ENCODE results near the gene ARHGAP45.

Gene ARHGAP45

DNA sequence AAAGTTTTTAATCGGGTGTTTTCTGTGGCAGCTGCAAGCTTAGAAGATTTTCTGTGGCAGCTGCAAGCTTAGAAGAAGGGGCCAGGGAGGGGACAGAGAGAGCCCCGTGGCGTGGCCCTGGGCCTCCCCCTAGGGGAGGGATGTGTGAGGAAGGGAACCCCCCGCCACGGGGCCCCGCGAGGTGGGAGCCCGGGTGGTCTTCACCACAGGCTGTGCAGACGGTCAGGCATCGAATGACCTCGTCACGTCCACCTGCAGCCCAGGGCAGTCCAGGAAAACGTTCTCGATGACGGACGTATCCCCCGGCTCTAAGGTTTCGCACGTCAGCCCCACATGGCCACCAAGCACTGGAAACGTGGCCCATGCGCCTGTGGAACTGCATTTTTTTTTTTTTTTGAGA is 19.6 kb downstream of the ARHGAP45 start:
- no peak for DNase-seq (ENCODE audit: low spot score)

DNA sequence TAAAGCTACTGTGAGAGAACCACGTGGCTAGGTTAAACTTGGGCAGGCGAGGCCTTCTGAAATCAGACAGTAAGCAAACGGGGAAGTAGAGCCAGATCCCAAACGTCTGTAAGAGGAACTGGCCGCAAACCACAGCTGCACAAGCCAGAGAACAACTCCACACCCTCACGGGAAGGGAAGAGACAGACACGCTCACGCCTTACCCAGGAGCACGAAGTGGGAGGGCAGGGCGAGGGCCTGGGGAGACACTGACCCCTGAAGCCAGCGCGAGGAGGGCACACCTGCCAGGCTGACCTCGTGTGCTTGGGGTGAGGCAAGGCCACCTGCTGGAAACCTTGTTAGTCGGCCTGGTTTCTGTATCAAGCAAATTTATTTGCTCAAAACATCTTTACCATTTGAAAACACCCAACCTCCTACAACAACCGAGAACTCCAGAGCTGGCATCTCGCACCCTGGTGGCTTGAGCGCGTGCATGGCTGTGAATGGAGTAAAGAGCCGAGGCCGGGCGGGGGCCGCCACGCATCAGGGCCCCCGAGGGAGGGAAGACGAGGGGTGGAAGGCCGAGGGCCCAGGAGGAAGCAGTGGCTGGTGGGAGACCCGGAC is 20.9 kb downstream of the ARHGAP45 start:
- DNase-seq (ENCODE audit: low spot score), result no peak

DNA sequence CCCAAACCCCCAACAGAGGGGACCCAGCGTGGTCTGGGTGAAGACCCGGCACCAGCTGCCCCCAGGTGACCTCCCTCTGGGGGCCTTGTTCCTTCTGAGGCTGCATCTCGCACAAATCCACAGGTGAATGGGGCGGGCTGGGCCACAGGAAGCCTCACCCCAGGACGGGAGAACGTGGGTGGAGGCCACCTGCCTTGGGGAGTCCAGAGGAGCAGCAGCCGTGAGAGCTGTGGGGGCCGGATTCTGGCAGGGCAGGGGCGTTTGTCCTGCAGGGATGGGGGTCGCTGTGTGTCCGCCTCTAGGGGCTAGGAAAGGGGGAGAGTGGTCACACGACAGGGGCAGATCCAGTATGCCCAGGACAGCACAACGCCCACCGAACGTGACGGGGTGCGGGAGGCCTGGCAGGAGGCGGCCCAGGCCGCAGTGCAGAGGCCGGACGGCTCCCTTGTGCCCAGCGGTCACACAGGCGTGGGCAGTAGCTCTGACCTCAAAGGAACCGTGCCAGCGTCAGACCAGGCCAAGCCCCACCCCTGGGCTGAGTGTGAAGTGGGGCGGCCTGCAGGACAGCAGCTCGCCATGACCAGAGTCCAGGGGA is 21.5 kb downstream of the ARHGAP45 start:
- DNase-seq (ENCODE audit: low spot score), result no peak

DNA sequence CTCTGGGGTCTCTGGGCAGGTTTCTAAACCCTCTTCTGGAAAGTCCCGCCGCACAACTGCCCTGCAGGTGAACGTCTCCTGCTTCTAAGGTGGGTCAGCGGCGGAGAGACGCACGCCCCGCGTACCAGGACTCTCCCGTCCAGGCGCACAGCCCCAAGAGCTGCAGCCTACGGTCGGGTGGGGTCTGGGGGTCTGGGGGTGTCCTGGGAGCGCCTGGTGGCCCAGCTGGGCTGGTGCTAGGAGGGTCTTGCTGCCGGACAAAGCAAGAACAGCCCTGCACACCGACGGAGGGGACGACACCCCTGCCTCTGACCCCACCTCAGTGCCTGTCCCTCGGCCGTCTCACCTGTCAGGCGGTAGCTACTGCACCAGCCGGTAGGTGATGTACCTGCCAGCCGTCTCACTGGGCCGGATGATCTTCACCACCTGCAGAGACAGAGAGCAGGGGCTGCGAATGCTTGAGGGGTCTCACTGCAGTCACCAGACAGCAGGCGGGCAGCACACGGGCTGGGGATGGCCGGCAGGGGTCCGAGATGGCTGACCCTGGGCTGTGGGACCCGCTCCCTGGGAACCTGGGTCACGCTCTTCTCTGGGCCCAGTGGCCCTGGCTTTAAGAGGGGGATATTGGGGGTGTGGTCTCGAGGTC is 22.3 kb downstream of the ARHGAP45 start:
- DNase-seq (ENCODE audit: low spot score), result no peak

DNA sequence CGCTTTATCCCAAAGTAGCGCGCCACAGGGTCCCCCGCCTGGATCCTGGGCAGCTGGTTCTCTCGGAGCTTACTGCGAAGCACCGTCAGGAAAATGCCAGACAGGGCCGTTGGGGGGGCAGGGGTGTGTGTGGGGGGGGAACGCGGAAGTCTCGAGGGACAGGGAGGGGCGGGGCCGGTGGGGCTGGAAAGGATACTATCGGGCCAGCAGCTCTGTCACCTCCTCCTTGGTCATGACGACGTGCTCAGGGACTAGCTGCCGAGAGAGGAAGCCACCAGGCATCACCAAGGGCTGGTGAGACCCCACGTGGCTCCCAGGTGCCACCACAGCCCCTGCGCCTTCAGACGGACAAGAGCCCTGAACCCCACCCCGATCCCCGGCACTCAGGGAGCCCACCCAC is 22.9 kb downstream of the ARHGAP45 start:
- no peak for DNase-seq (ENCODE audit: low spot score)

DNA sequence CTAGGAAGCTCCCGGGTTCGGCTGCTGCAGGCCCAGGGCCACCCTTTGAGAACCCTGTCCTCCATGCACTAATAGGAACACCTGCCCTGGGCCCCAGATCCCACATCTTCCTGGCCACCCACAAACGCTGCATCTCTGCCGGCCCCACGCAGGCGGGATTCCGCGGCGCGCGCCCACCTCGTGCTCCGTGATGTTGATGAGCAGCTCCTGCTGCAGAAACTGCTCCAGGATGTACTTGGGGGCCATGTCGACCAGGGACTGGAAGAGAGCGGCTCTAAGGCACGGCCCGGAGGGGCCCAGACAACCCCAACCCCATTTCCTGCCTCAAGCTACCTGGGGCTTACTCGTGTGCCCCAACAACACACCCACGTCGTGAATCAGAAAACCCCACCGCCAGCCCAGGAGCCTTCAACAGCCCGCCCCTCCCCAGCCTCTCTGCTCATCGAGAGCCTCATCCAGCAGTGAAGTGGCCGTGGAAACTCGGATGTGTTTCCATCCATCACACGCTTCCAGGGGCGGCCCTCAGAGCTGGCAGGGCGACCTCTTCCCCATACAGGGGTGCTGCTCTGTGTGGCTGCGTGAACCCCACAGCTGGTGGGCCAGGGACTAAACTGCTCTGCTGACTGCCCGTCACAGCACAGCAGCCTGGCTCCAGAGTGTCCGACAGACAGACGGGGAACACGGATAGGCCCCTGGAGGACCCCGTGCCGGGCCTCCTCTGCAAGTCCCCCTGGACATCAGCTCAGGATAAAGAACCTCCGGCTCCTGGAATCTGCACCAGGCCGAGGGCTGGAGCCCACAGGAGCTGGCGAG is 24.0 kb downstream of the ARHGAP45 start:
- DNase-seq (ENCODE audit: low spot score), result no peak

DNA sequence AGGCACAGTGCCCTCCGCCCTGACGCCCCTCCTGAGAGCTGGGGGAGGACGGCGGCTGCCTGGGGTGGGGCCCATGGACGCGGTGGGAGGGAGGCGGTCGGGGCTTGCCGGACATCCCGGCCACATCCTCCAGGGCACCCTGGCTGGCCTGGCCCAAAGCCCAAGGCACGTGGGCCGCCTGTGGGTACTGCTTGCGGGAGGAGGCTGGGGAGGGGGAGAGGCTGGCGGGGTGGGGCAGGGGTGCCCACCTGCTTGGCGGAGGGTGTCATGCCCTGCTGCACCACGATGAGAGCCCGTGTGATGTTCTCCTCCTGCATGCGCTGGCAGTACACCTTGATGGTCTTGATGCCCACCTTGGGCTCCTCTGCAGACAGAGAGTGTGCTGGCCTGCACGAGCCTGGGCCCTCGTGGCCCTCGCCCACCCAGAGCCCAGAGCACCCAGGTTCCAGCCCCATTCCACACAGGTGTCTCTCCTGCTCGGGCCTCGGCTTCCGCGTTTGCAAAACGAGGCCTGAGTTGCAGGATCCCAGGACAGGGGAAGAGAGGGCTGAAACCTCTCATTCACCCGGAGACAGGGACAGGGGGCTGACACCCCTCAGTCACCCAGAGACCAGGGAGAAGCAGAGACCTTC is 24.7 kb downstream of the ARHGAP45 start:
- DNase-seq (ENCODE audit: low spot score), result no peak

DNA sequence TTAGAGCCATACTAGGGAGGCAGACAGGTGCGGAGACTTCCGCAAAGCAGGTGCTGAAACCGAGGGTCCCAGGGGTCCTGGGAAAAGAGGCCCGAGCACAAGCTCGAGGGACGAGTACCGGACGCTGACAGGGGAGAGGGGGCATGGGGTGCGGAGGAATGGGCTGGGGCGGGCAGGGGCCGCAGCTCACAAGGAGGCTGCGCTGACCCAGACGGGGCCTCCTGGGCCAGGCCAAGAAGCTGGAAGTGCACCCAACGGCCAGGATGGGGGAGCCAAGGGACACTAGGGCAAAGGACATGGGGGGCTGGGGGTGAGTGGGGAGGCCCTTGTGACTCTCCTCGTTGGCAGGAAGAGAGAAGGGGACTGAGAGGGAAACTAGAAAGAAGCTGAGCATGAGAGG is 26.4 kb downstream of the ARHGAP45 start:
- DNase-seq (ENCODE audit: low spot score), result no peak

DNA sequence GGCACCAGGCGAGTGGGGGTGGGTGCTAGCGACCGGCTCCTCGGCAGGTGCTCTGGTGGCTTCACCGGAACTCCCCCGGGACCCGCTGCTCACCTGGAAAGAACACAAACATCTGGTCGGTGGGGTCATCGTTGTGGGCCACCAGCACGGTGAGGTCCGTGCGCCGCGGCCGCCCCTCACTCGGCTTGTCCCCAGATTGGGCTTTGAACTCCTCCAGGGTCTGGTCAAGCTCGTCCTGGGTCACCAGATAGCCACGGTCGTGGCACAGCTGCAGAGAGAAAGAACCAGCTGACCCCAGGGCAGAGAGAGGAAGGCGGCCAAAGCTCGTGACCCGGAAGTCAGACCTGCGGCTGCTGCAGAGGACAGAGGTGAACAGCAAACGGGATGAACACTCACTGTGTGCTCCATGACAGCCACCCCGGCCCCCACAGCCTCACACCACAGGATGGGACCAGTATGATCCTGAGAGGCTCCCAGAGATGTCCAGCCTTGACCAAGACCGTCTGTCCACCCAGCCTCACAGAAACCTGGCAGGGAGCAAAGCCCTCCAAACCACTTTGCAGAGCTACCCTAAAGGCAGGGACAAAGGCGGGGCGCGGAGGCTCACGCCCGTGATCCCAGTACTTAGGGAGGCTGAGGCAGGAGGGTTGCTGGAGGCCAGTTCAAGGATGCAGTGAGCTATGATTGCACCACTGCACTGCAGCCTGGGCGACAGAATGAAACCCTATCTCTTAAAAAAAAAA is 27.0 kb downstream of the ARHGAP45 start:
- no peak for DNase-seq (ENCODE audit: low spot score)

DNA sequence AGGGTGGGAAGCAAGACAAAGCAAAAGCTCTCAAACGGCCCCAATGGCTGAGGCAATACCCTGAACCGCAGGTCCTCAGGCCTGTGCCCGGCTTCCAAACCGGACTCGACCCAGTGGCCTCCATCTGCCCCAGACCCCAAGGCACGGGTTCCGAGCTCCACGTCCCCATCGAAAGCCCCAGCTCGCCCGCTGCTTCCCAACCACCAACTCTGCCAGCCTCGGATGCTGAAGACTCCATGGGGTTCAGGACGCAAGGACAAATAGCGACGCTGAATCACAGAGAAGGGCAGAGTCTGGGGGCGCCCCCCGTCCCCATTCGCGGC is 27.6 kb downstream of the ARHGAP45 start:
- no peak for DNase-seq (ENCODE audit: low spot score)

DNA sequence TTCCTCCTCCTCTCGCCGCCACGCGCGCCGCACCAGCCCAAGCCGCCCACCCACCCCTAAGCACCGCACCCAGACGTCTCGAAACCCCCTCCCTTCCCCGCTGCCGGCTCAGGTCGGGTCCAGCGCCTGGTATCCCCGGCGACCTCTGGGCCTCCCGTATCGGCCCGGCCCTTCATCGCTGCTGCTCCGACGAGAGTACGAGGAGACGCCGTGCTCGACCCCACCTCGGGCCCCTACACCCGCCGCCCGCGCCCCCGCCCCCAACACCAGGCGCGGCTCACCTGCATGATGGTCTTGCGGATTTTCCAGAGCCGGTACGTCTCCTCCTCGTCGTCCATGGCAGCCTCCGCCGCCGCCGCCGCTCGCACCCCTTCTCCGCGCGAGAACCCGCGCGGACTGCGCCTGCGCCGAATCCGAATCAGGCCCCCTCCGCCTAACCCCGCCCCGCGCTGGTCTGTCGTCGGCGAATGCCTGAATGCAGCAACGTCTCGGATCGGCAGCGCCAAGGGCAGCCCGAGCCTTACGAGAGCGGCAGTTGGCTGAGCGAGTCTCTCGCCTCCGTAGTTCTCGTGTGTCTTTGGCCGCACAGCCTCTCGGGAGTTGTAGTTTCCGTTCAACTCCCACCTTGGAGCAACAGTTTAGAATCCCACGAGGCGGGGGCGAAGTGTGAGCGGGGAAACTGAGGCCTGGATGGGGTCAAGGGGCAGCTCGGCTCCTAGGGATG is 28.2 kb downstream of the ARHGAP45 start, which contains the start of gene POLR2E:
Gene POLR2E, minus strand, starts transcription at position 398 of the 724 bp plus-strand sequence. Its CDS starts 60 bp downstream, at position 338.
- peak; percentile 98 for DNase-seq (ENCODE audit: low spot score)

DNA sequence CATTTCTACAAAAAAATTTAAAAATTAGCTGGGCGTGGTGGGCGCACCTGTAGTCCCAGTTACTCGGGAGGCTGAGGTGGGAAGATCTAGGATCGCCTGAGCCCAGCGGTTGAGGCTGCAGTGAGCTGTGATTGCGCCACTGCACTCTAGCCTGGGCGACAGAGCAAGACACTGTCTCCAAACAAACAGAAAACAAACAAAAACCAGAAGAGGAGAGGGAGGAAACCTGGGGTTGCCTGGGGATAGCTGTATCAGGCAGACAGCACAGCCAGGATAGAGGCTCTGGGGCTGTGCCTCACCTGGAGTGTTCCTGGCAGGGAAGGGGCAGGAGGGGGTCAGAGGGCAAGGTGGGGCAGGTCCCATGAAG is 30.8 kb downstream of the ARHGAP45 start:
- no peak for DNase-seq (ENCODE audit: low spot score)

DNA sequence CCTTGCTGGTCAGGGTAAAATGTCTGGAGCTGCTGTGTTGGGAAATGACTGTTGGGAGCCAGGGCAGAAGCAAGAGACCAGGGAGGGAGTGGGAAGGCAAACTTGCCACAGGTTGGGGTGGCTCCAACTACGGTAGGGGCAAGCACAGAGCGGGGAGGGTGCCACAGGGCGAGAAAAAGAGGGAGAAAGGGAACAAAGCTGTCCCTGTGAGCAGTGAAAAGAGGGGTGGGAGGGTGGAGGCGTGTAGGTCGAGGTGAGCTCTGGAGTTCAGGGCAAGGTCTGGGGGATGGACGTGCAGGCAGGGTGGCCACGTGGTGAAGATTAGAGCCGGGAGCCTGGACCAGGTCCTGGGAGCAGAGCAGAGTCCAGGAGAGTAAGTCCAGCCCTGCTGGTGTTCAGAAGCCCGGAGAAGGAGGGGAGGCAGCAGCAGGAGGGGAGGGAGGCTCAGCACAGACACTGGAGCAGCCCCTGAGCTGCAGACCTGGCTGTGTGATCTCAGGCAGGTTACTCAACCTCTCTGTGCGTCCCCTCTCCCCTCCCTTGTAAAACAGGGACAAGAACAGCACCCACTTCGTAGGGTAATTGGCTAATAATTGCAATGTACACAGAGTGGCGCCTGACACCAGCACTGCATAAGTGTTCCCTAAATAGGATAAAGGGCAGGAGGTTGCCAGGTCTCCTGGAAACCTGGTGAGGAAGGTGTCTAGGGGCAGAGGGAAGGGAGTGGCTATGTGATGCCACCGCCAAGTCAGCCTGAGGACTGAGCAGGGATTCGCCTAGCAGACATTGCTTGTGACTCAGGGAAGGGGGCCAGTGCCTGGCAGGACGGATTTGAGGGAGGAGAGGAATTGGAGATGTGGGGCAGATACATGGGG is 31.4 kb downstream of the ARHGAP45 start:
- no peak for DNase-seq (ENCODE audit: low spot score)

DNA sequence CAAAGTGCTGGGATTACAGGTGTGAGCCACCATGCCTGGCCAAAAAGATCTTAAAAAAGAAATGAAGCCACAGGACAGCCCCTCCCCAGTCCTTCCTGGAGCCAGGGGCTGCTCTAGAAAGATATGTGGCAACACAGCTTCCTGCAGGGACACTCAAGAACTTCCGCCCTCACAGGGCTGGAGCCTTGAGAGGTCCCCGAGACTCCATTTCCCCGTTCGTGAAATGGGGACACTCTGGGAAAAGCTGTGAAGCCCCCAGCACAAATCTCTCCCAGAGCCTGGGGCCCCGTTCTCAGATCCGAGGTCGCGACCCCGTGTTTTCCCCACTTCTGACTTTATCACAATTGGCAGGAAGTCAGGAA is 34.4 kb downstream of the ARHGAP45 start:
- peak; percentile 71 for DNase-seq (ENCODE audit: low spot score)

DNA sequence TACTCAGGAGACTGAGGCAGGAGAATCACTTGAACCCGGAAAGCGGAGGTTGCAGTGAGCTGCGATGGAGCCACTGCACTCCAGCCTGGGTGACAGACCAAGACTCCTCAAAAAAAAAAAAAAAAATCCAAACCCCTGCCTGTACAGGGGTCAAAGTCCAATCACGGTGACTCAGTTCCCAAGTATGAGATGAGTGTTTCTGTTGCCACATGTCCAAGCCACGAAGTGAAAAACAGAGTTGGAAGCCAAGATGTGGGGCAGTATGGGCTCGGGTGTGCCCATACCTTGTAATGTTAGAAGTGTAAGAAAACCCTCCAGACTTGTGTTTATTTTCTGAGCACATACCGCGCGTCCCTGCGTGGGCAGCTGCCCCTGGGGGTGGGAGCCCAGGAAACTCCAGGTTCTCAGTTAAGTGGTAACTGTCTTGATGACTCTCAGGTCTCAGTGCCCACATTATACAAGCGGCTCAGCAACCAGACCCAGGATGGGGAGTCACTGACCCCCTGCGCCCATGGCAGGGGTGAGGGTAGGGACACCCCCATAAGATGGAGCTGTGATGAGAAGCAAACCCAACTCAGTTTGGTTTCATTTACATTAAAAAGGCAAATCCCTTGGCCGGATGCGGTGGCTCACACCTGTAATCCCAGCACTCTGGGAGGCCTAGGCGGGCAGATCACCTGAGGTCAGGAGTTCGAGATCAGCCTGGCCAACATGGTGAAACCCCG is 35.6 kb downstream of the ARHGAP45 start:
- DNase-seq (ENCODE audit: low spot score), result peak; percentile 94

DNA sequence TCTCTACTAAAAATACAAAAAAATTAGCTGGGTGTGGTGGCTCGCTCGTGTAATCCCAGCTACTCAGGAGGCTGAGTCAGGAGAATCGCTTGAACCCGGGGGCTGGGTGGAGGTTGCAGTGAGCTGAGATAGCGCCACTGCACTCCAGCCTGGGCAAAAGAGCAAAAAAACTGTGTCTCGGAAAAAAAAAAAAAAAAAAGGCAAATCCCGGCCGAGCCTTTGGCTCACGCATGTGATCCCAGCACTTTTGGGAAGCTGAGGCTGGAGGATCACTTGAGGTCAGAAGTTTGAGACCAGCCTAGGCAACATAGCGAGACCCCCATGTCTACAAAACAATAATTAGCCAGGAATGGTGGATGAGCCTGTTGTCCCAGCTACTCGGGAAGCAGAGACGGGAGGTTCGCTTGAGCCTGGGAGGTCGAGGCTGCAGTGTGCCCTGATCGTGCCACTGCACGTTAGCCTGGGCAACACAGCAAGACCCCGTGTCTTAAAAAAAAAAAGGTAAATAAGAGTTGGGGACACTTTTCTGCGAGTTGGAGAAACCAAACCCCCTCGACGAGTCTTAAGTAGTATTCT is 36.3 kb downstream of the ARHGAP45 start:
- DNase-seq (ENCODE audit: low spot score), result no peak

DNA sequence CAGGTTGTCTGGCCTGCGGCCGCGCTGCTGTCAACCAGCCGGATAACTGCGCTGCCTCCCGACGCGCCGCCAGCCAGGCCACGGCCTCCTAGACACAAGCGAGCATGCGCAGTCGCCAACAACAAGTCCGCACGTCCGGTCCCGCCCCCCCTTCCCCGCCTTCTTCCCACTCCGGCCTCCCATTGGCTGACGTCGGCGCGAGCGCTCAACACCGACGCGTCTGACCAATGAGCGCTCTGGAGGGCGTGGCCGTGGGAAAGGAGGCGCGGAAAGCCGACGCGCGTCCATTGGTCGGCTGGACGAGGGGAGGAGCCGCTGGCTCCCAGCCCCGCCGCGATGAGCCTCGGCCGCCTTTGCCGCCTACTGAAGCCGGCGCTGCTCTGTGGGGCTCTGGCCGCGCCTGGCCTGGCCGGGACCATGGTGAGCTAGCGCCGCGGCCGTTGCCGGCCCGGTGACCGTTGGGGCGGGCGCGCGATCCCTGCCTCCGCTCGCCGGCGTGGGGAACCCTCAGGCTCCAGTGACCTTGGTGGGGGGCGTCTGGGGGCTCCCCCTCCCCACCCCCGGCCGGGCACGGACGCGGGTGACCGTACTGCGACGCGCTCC is 36.8 kb downstream of the ARHGAP45 start, which contains the start of gene GPX4:
Gene GPX4, plus strand, starts transcription at position 287 of the 603 bp plus-strand sequence. Its CDS starts 50 bp downstream, at position 337.
- peak; percentile 99 for DNase-seq (ENCODE audit: low spot score)

DNA sequence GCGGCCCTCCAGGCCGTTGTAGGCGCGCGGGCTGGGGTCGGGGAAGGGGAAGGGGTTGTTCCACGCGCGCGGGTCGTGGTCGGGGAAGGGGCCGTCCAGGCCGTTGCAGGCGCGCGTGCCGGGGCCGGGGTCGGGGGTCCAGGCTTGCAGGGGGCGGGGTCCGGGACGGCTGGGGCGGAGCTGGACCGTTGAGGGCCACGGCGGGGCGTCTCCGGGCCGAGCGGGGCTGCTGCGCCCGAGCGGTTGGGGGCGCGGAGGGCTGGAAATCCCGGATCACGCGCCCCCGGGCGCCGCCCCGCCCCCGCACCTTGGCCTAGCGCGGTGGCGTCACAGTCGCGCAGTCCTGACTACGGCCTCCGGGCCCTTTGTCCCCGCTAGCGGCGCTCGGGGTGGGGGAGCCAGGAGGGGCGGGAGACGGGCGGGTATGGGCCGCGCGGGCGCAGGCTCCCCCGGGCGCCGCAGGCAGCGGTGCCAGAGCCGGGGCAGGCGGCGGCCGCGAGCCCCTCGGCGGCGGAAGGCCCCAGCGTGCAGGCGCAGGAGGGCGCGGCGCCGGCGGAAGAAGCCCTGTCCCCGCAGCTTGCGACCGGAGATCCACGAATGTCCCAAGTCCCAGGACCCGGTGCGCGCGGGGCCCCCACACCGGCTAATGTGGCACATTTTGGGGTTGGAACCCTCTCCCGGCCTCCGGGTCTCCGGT is 37.5 kb downstream of the ARHGAP45 start:
- peak; percentile 61 for DNase-seq (ENCODE audit: low spot score)
